Measurements from ENCODE around the gene RASSF4.
A peak's percentile ranks its signal among the peaks of the same experiment; 100 is the strongest.

RASSF4 gene

GRCh38 chr10:44971935-44972757, 12.5 kb downstream of the RASSF4 start:
- Mint-ChIP-seq H3K27ac (no peak overlapping the region), H3K4me1 (peaks cover 20% of the 10 kb centered on the region)

GRCh38 chr10:44972874-44973306, 13.3 kb downstream of the RASSF4 start:
- H3K27ac Mint-ChIP-seq, result no peak overlapping the region
- H3K27me3 Mint-ChIP-seq, result no peaks in the 10 kb centered on the region
- H3K9me3 Mint-ChIP-seq, result no peaks in the 10 kb centered on the region
- peaks cover 14% of the 10 kb centered on the region for H3K4me1 Mint-ChIP-seq
- no peak overlapping the region for H3K4me3 Mint-ChIP-seq
- H3K36me3 Mint-ChIP-seq, result no peaks in the 10 kb centered on the region

More at GRCh38 chr10:44971935-44972757, 12.5 kb downstream of the RASSF4 start:
- Mint-ChIP-seq H3K27me3 (no peaks in the 10 kb centered on the region), H3K4me3 (no peak overlapping the region), H3K9me3 (no peaks in the 10 kb centered on the region), H3K36me3 (no peaks in the 10 kb centered on the region)

DNA sequence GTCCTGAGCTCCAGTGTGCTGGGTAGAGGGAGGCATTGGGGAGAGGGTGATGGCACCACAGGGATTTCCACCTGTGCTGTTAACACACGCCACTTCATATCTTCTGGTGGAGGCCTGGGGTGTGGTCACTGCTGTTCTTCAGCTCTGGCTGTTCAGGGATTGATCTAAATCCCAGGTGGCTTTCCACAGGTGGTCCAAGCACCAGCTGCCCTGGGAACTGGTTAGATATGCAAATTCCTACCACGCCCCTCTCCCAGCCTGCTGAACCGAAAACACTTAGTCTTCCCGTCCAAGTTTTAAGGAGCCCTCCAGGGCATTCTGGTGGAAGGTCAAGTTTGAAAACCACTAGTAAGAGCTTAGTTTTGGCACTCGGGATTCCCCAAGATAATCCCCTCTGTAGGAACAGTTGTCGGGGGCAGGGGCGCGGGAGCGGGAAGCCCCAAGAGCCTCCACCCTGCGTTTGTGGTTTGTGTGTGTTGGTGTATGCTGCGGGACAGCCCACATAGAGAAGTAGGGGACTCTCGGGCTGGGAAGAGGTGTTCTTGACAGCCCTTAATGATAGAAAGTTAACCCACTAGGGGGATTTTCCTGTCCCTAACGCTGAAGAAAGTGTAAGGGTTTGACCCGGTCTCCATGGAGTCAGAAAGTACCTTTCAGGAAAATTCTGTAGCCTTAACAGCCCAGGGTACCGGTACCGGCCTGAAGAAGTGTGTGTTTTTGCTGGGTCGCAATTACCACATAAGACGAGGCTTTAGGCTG, 13.9 kb downstream of the RASSF4 start:
- H3K27ac Mint-ChIP-seq, result no peak overlapping the region
- no peaks in the 10 kb centered on the region for H3K9me3 Mint-ChIP-seq
- no peaks in the 10 kb centered on the region for H3K36me3 Mint-ChIP-seq
- no peaks in the 10 kb centered on the region for H3K27me3 Mint-ChIP-seq
- H3K4me3 Mint-ChIP-seq, result no peak overlapping the region
- H3K4me1 Mint-ChIP-seq, result peaks cover 7% of the 10 kb centered on the region

GRCh38 chr10:44974082-44974627, 14.6 kb downstream of the RASSF4 start:
- Mint-ChIP-seq H3K27me3 (no peaks in the 10 kb centered on the region), H3K27ac (no peak overlapping the region), H3K4me1 (peaks cover under 1% of the 10 kb centered on the region), H3K9me3 (no peaks in the 10 kb centered on the region), H3K36me3 (no peaks in the 10 kb centered on the region), H3K4me3 (peak overlapping the region; percentile 76)

- H3K4me1 Mint-ChIP-seq, result no peaks in the 10 kb centered on the region
- no peaks in the 10 kb centered on the region for H3K27me3 Mint-ChIP-seq
- peak overlapping the region; percentile 76 for H3K4me3 Mint-ChIP-seq
- H3K9me3 Mint-ChIP-seq, result no peaks in the 10 kb centered on the region
- no peak overlapping the region for H3K27ac Mint-ChIP-seq
- H3K36me3 Mint-ChIP-seq, result no peaks in the 10 kb centered on the region
Measured at GRCh38 chr10:44974628-44975430, 15.2 kb downstream of the RASSF4 start.

GRCh38 chr10:44975431-44976331, 16.1 kb downstream of the RASSF4 start:
- H3K27me3 Mint-ChIP-seq, result no peaks in the 10 kb centered on the region
- no peaks in the 10 kb centered on the region for H3K9me3 Mint-ChIP-seq
- H3K4me3 Mint-ChIP-seq, result no peak overlapping the region
- H3K4me1 Mint-ChIP-seq, result no peaks in the 10 kb centered on the region
- no peaks in the 10 kb centered on the region for H3K36me3 Mint-ChIP-seq
- no peak overlapping the region for H3K27ac Mint-ChIP-seq

- Mint-ChIP-seq H3K4me3 (peak overlapping the region; percentile 15), H3K27me3 (no peaks in the 10 kb centered on the region), H3K27ac (peak overlapping the region; percentile 62), H3K4me1 (no peaks in the 10 kb centered on the region), H3K9me3 (no peaks in the 10 kb centered on the region), H3K36me3 (no peaks in the 10 kb centered on the region)
Measured at GRCh38 chr10:44976352-44977198, 17.0 kb downstream of the RASSF4 start.

DNA sequence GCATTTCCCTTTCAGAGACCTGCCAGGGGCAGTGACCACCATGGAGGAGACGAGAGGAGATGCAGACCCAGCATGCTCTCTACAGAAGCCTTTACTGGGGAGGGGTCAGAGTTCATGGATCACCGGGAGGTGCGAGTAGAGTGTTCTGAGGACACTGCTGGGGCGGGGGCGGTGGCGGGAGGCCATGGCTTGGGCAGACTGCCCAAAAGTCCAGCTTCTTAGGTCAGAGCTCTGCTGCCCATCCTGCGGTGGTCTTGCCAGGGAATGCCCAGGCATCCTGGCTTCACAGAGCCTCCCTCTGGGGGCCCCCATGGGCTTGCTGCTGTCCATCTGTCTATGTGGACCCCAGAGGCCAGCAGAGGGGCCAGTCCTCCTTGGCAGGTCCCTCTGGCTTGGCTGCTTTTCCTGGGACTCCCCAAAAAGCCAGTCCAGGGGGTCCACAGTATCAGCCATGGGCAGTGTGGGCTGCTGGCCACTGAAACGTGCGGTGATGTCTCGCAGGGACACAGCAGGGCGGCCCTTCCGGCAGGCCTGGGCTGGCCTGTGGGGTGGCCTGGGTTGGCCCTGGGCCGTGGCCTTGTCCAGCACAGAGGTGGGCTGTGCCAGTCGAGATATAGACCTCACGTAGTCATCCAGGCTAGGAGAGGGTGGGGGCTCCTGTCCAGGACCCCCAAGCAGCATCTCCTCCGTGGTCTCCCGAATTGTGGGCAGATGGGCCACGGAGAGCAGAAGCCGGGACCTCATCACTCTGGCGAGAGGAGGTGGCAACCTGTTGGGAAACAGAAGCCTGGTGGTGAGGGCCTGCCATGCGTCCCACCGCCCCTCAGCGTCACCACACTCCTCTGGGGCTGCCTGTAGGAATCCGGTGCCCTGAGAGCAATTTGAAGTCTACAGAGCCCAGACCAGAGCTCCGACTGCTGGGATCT, 17.9 kb downstream of the RASSF4 start:
- H3K27me3 Mint-ChIP-seq, result no peaks in the 10 kb centered on the region
- no peaks in the 10 kb centered on the region for H3K4me1 Mint-ChIP-seq
- H3K27ac Mint-ChIP-seq, result peak overlapping the region; percentile 62
- no peaks in the 10 kb centered on the region for H3K9me3 Mint-ChIP-seq
- H3K4me3 Mint-ChIP-seq, result peak overlapping the region; percentile 15
- H3K36me3 Mint-ChIP-seq, result no peaks in the 10 kb centered on the region

DNA sequence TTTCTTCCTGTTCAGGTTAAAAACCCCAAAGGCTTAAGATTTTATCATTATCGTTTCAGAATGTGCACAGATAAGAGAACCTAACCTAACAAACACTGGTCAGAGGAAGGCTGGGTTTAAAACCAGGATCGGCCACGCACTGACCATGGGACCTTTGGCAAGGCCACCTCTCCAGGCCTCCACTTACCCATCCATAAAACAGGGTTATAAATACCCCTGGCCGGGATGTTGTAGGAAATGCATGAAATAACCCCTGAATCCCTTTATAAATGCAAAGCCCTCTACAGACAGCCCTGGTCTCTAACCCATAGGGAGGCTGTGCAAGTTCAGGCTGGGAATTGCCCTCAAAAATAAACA, 18.6 kb downstream of the RASSF4 start:
- Mint-ChIP-seq H3K4me3 (no peak overlapping the region), H3K36me3 (no peaks in the 10 kb centered on the region), H3K27ac (no peak overlapping the region), H3K27me3 (no peaks in the 10 kb centered on the region), H3K4me1 (no peaks in the 10 kb centered on the region), H3K9me3 (no peaks in the 10 kb centered on the region)

GRCh38 chr10:44978570-44979280, 19.1 kb downstream of the RASSF4 start, which contains the start of gene DEPP1:
TSS of gene DEPP1 (minus strand) at chr10:44978809. CDS start at chr10:44978030, 779 bp downstream.
- Mint-ChIP-seq H3K4me1 (no peaks in the 10 kb centered on the region), H3K4me3 (peak within 1 kb of the TSS; percentile 11), H3K27me3 (no peaks in the 10 kb centered on the region), H3K36me3 (no peaks in the 10 kb centered on the region), H3K9me3 (no peaks in the 10 kb centered on the region), H3K27ac (no peak within 1 kb of the TSS)

GRCh38 chr10:44979281-44980191, 19.9 kb downstream of the RASSF4 start:
- no peak overlapping the region for H3K27ac Mint-ChIP-seq
- no peaks in the 10 kb centered on the region for H3K36me3 Mint-ChIP-seq
- no peaks in the 10 kb centered on the region for H3K27me3 Mint-ChIP-seq
- H3K4me3 Mint-ChIP-seq, result no peak overlapping the region
- no peaks in the 10 kb centered on the region for H3K9me3 Mint-ChIP-seq
- H3K4me1 Mint-ChIP-seq, result no peaks in the 10 kb centered on the region

Data from activated naive CD4-positive, alpha-beta T cell treated with anti-CD3 and anti-CD28 coated beads, Interleukin-2, amount 50 U/mL, for 24 hours (primary cell).